AG08396 (cell line): ENCODE measurements around the gene NPNT.
"Not testable (repeated sequence)": the region's sequence is repeated elsewhere in the genome, so short reads cannot be mapped to it uniquely, and the experiment has no call there.

ENCODE experiments used
- DNase-seq: peaks from one replicate; pipeline ENCODE4 v3.0.0; 2012; ENCODE audit warnings: low spot score, mixed read lengths

The NPNT gene

GRCh38 chr4:105894660-105895582, at the start of gene NPNT:
TSS of gene NPNT (plus strand) at chr4:105895471. CDS start at chr4:105895653, 182 bp downstream.
- DNase-seq, result peak; percentile 20

- no peak for DNase-seq
Measured at GRCh38 chr4:105845559-105845958, 49.7 kb upstream of the NPNT start.

GRCh38 chr4:105848359-105848758, 46.9 kb upstream of the NPNT start:
- DNase-seq, result not testable (repeated sequence)

GRCh38 chr4:105851196-105851595, 44.1 kb upstream of the NPNT start:
- DNase-seq, result no peak

GRCh38 chr4:105852230-105852629, 43.0 kb upstream of the NPNT start:
- DNase-seq, result not testable (repeated sequence)

GRCh38 chr4:105858466-105859040, 36.7 kb upstream of the NPNT start:
- no peak for DNase-seq

- DNase-seq, result peak; percentile 30
Measured at GRCh38 chr4:105859233-105859632, 36.0 kb upstream of the NPNT start.

GRCh38 chr4:105870963-105871362, 24.3 kb upstream of the NPNT start:
- no peak for DNase-seq

GRCh38 chr4:105871997-105872396, 23.3 kb upstream of the NPNT start:
- DNase-seq, result no peak

GRCh38 chr4:105875233-105875632, 20.0 kb upstream of the NPNT start:
- no peak for DNase-seq

- no peak for DNase-seq
Measured at GRCh38 chr4:105878668-105879067, 16.6 kb upstream of the NPNT start.

- DNase-seq, result no peak
Measured at GRCh38 chr4:105887508-105887907, 7.8 kb upstream of the NPNT start.

GRCh38 chr4:105895583-105896460, 551 bp downstream of the NPNT start:
- peak; percentile 11 for DNase-seq

- no peak for DNase-seq
Measured at GRCh38 chr4:105896461-105896942, 1.2 kb downstream of the NPNT start.

- DNase-seq, result no peak
Measured at GRCh38 chr4:105896984-105897775, 1.9 kb downstream of the NPNT start.

- no peak for DNase-seq
Measured at GRCh38 chr4:105900541-105900940, 5.3 kb downstream of the NPNT start.

GRCh38 chr4:105902550-105903262, 7.4 kb downstream of the NPNT start:
- DNase-seq, result no peak

- no peak for DNase-seq
Measured at GRCh38 chr4:105909787-105910281, 14.6 kb downstream of the NPNT start.

- DNase-seq, result no peak
Measured at GRCh38 chr4:105911426-105911825, 16.2 kb downstream of the NPNT start.

- no peak for DNase-seq
Measured at GRCh38 chr4:105912633-105913032, 17.4 kb downstream of the NPNT start.
